H1 (cell line): ENCODE data around the gene IMP3. TPM values are rescaled to one million over a fixed set of nuclear protein-coding genes. Genes with fewer than 3 reads are reported as not detected.

Experiments
- CTCF ChIA-PET: fragments of 300-600 bp; sonication (Branson Sonifier 250); formaldehyde crosslinking; loops from one replicate; lab custom pipeline; 2021; ENCODE audit not compliant: partially characterized antibody; lab: Charles Lee
- POLR2A ChIA-PET: fragments of 300-600 bp; sonication (Branson Sonifier 250); formaldehyde crosslinking; loops from one replicate; lab custom pipeline; 2021; ENCODE audit warnings: inconsistent platforms; ENCODE audit not compliant: partially characterized antibody; lab: Charles Lee
- DNase-seq, 2 experiments: peaks; one replicate each; pipeline versions ENCODE4 v3.0.0 to v3.0.0-alpha.2; 2010 to 2022; ENCODE audit warnings: low spot score in 2 of 2, low read depth in 1 of 2, mixed read lengths in 1 of 2
- FAIRE-seq: peaks from 2 replicates; lab custom pipeline; 2011; peaks lifted over from hg19 to GRCh38; lab: Jason Lieb, UNC
- H2AFZ ChIP-seq: 2 replicates; pipeline ENCODE4 v1.8.1; 2012; ENCODE audit warnings: low read length, inconsistent platforms
- H2AK5ac ChIP-seq: 2 replicates; pipeline ENCODE4 v1.6.1; 2013; ENCODE audit warnings: low read depth, low read length
- H2BK120ac ChIP-seq: replicated peaks from 2 replicates; pipeline ENCODE3; 2013; ENCODE audit warnings: low read depth, low read length, inconsistent platforms
- H2BK12ac ChIP-seq: 2 replicates; pipeline ENCODE4 v1.6.1; 2013; ENCODE audit warnings: low read depth, low read length
- H2BK15ac ChIP-seq: 2 replicates; pipeline ENCODE4 v1.6.1; 2013; ENCODE audit warnings: low read length
- H2BK20ac ChIP-seq: 2 replicates; pipeline ENCODE4 v1.6.1; 2013; ENCODE audit warnings: low read length
- H2BK5ac ChIP-seq: 2 replicates; pipeline ENCODE4 v1.6.1; 2013; ENCODE audit warnings: low read depth, low read length
- H3K14ac ChIP-seq: 2 replicates; pipeline ENCODE4 v1.6.1; 2013; ENCODE audit warnings: inconsistent platforms; ENCODE audit not compliant: insufficient read length
- H3K18ac ChIP-seq: 2 replicates; pipeline ENCODE4 v1.6.1; 2013; ENCODE audit warnings: low read length; ENCODE audit errors: extremely low read depth
- H3K23ac ChIP-seq: 2 replicates; pipeline ENCODE4 v1.6.1; 2013; ENCODE audit warnings: inconsistent platforms; ENCODE audit not compliant: insufficient read length
- H3K23me2 ChIP-seq: 2 replicates; pipeline ENCODE4 v1.6.1; 2013; ENCODE audit warnings: low read depth, low read length
- H3K27ac ChIP-seq: 2 replicates; pipeline ENCODE4 v1.6.1; 2011; ENCODE audit warnings: low read depth, low read length, inconsistent platforms
- H3K27me3 ChIP-seq, 4 experiments: replicated peaks in 1 of 4; 1 replicate in 1 of 4; 2 replicates in 3 of 4; pipeline versions ENCODE4 v1.6.1 to v1.8.1; 2011 to 2013; ENCODE audit warnings: low read length in 3 of 4, mild to moderate bottlenecking in 3 of 4, inconsistent platforms in 2 of 4, mixed read lengths in 2 of 4, moderate library complexity in 1 of 4; ENCODE audit not compliant: control insufficient read depth in 3 of 4, insufficient read depth in 3 of 4; ENCODE audit errors: extremely low read depth in 1 of 4
- H3K36me3 ChIP-seq, 4 experiments: 2 replicates each; pipeline versions ENCODE4 v1.6.1 to v1.8.1; 2011 to 2013; ENCODE audit warnings: mild to moderate bottlenecking in 4 of 4, low read length in 3 of 4, moderate library complexity in 2 of 4, control low read depth in 1 of 4, inconsistent platforms in 1 of 4; ENCODE audit not compliant: insufficient read depth in 4 of 4, control insufficient read depth in 2 of 4
- H3K4ac ChIP-seq: replicated peaks from 2 replicates; pipeline ENCODE3; 2013; ENCODE audit warnings: low read length, low read depth, mixed read lengths, inconsistent platforms; ENCODE audit not compliant: insufficient read length
- H3K4me1 ChIP-seq, 4 experiments: replicated peaks in 1 of 4; 1 replicate in 1 of 4; 2 replicates in 3 of 4; pipeline versions ENCODE4 v1.6.1 to v1.8.1; 2011 to 2013; ENCODE audit warnings: low read length in 3 of 4, inconsistent platforms in 2 of 4, mixed read lengths in 1 of 4; ENCODE audit not compliant: insufficient read depth in 4 of 4, control insufficient read depth in 3 of 4
- H3K4me2 ChIP-seq, 2 experiments: 2 replicates each; pipeline versions ENCODE4 v1.6.1 to v1.8.1; 2011 to 2013; ENCODE audit warnings: low read depth in 2 of 2, low read length in 2 of 2, control low read depth in 1 of 2, inconsistent platforms in 1 of 2, mild to moderate bottlenecking in 1 of 2; ENCODE audit not compliant: insufficient read depth in 1 of 2
- H3K4me3 ChIP-seq, 4 experiments: fragments of 200-600, 300-600 bp in 1 of 4; sonication (generic), shearing (Covaris generic), sonication (Bioruptor Twin) in 1 of 4; 2 replicates each; pipeline versions ENCODE4 v1.5.1 to v1.8.1; 2011 to 2016; ENCODE audit warnings: low read length in 4 of 4, low read depth in 3 of 4, control low read depth in 2 of 4, inconsistent platforms in 2 of 4, mild to moderate bottlenecking in 2 of 4, mixed read lengths in 1 of 4, moderate library complexity in 1 of 4; ENCODE audit not compliant: insufficient read depth in 2 of 4; ENCODE audit errors: extremely low read depth in 1 of 4
- H3K56ac ChIP-seq: replicated peaks from 2 replicates; pipeline ENCODE3; 2013; ENCODE audit warnings: low read depth, mild to moderate bottlenecking, mixed read lengths, low read length, inconsistent platforms; ENCODE audit not compliant: insufficient read length
- H3K79me1 ChIP-seq: 2 replicates; pipeline ENCODE4 v1.6.1; 2013; ENCODE audit warnings: low read depth, low read length, control low read depth
- H3K79me2 ChIP-seq, 2 experiments: 2 replicates each; pipeline versions ENCODE4 v1.6.1 to v1.8.1; 2012 to 2013; ENCODE audit warnings: low read length in 2 of 2, mild to moderate bottlenecking in 2 of 2, inconsistent platforms in 1 of 2; ENCODE audit not compliant: insufficient read depth in 2 of 2, control insufficient read depth in 1 of 2
- H3K9ac ChIP-seq, 4 experiments: replicated peaks in 1 of 4; 1 replicate in 1 of 4; 2 replicates in 3 of 4; pipeline versions ENCODE4 v1.6.1 to v1.8.1; 2011 to 2013; ENCODE audit warnings: low read depth in 3 of 4, low read length in 3 of 4, control low read depth in 2 of 4, mild to moderate bottlenecking in 2 of 4, moderate library complexity in 2 of 4, inconsistent platforms in 1 of 4; ENCODE audit errors: extremely low read depth in 1 of 4
- H3K9me3 ChIP-seq, 2 experiments: 2 replicates each; pipeline versions ENCODE4 v1.6.1 to v1.8.1; 2012 to 2013; ENCODE audit warnings: mild to moderate bottlenecking in 2 of 2, moderate library complexity in 2 of 2, control low read depth in 1 of 2, inconsistent platforms in 1 of 2, low read depth in 1 of 2, low read length in 1 of 2, mixed read lengths in 1 of 2; ENCODE audit not compliant: insufficient read depth in 2 of 2
- H4K20me1 ChIP-seq, 2 experiments: replicated peaks in 1 of 2; 2 replicates each; pipeline versions ENCODE3 to v1.8.1; 2011 to 2013; ENCODE audit warnings: inconsistent platforms in 2 of 2, low read length in 2 of 2, mild to moderate bottlenecking in 1 of 2; ENCODE audit not compliant: insufficient read depth in 2 of 2, control insufficient read depth in 1 of 2
- H4K5ac ChIP-seq: 2 replicates; pipeline ENCODE4 v1.6.1; 2013; ENCODE audit warnings: low read length, low read depth, mixed read lengths, inconsistent platforms; ENCODE audit not compliant: insufficient read length
- H4K8ac ChIP-seq: 2 replicates; pipeline ENCODE4 v1.8.0; 2013; ENCODE audit warnings: mild to moderate bottlenecking, moderate library complexity, low read length, inconsistent platforms; ENCODE audit not compliant: insufficient read depth; ENCODE audit errors: extremely low read depth
- H4K91ac ChIP-seq: replicated peaks from 2 replicates; pipeline ENCODE3; 2013; ENCODE audit warnings: low read length, mixed read lengths, inconsistent platforms; ENCODE audit not compliant: insufficient read length
- BCL11A ChIP-seq, 2 experiments: IDR thresholded peaks; one replicate each; pipeline ENCODE4 v1.6.1; 2011; ENCODE audit warnings: low read depth in 2 of 2, low read length in 2 of 2, mild to moderate bottlenecking in 2 of 2
- E2F6 ChIP-seq: IDR thresholded peaks from 2 replicates; pipeline ENCODE4 v1.6.1; 2012; ENCODE audit warnings: inconsistent platforms
- JUN ChIP-seq: IDR thresholded peaks from 2 replicates; pipeline ENCODE4 v1.6.1; 2011; ENCODE audit warnings: low read depth, mild to moderate bottlenecking, improper control_type of control experiment, low read length
- NANOG ChIP-seq: IDR thresholded peaks from 2 replicates; pipeline ENCODE4 v1.6.1; 2011; ENCODE audit warnings: low read length, low read depth, mild to moderate bottlenecking, inconsistent platforms; ENCODE audit not compliant: insufficient read depth, poor library complexity, severe bottlenecking
- PHF8 ChIP-seq: fragments of 200-600 bp; sonication (generic); conservative IDR thresholded peaks from 2 replicates; pipeline ENCODE4 v1.7.1; 2012; ENCODE audit warnings: low read depth, mild to moderate bottlenecking, inconsistent platforms, low read length, moderate library complexity
- POU5F1 ChIP-seq: IDR thresholded peaks from 2 replicates; pipeline ENCODE4 v1.6.1; 2011; ENCODE audit warnings: low read depth, mild to moderate bottlenecking, low read length, moderate library complexity
- SRF ChIP-seq: IDR thresholded peaks from 2 replicates; pipeline ENCODE4 v1.6.1; 2011; ENCODE audit warnings: mild to moderate bottlenecking, low read depth, low read length, moderate library complexity
- TAF7 ChIP-seq: optimal IDR thresholded peaks from 2 replicates; pipeline ENCODE3; 2011; ENCODE audit warnings: low read depth, mild to moderate bottlenecking, inconsistent platforms, low read length, moderate library complexity, borderline replicate concordance
- TBP ChIP-seq: IDR thresholded peaks from 2 replicates; pipeline ENCODE4 v1.6.1; 2011; ENCODE audit warnings: low read depth, low read length, improper control_type of control experiment
- WGBS, 2 experiments: shearing (Covaris generic) in 1 of 2; methylation state at CpG; one replicate each; pipeline versions ENCODE4 v1.1.6 to v1.1.7; 2013 to 2015; ENCODE audit warnings: low lambda C conversion rate in 2 of 2, mixed read lengths in 2 of 2, inconsistent platforms in 1 of 2, low coverage in 1 of 2, missing lambda C conversion rate in 1 of 2; ENCODE audit not compliant: insufficient replicate concordance in 2 of 2, insufficient coverage in 1 of 2, insufficient read length in 1 of 2; ENCODE audit errors: extremely low coverage in 1 of 2, missing lambda C conversion rate in 1 of 2; 5-methylcytosine and 5-hydroxymethylcytosine counted together
- polyA plus RNA-seq, 7 experiments: library from polyadenylated mRNA; depleted of rRNA in 3 of 7; stranded (reverse) in 5 of 7; unstranded in 2 of 7; fragments of >200 nt in 5 of 7; fragments of 200-250 nt in 2 of 7; gene quantifications; 1 replicate in 5 of 7; 2 replicates in 1 of 7; 4 replicates in 1 of 7; pipeline versions ENCODE4 v1.2.1 to v1.2.3, GENCODE V29; 2011 to 2013; ENCODE audit warnings: missing spikeins in 2 of 7, mixed read lengths in 2 of 7
- total RNA-seq: library from RNA; stranded (reverse); fragmentation: NEBNext Ultra II Directional; extraction: Animal tissue kit (Norgen Biotek cat#: 25700); gene quantifications from 2 replicates; pipeline ENCODE4 v1.2.1, GENCODE V29; 2021

Gene IMP3
- total and polyA plus RNA-seq, 2 of the 8 experiments (the other 6 are each of a cell fraction or from before 2014, with no cell fraction given), result 114 to 273 TPM

DNA sequence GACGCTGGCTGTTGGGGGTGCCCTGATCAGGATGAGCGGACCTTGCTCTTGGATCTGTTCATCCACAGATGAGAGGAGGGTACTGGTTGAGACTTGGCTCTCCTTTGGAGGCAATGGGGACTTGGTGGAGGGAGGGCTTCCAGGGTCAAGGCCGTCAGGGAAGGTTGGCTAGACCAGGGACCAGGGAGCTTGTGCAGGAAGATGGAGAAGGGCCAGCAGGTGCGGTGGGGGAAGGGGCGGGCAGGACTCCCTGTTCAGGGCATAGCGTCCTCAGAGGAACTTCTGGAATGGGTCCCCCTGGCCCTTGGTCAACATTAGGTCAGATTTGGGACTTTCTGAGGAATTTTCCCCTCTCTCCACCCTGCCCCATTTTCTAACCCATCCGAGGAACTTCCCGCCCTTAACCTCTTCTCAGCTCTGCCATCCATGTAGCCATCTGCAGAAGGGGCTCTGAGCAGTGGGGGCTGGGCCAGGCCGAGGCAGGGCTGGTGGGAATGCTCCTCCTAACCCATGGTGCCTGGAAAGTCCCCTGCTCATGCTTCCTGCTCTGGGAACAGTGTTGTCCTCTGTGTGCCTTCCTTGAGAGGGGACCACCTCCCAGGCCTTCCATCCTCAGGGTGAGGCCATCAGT is 19.2 kb upstream of the IMP3 start:
- 0 out of 8 replicates have a peak, but pooled peaks cover 0 to 4% (median 0%) of the 10 kb centered on the region in 4 experiments for H3K36me3 ChIP-seq
- POLR2A ChIA-PET, result interaction anchor here (0.9 to 1.2 kb wide), 3 partner anchors 10 to 22 kb away, joined by 3 to 5 read pairs (median 3); partner anchors contain the start of gene SNX33
- H3K14ac ChIP-seq, result no peak overlapping the region
- peaks cover 0 to 6% (median 2%) of the 10 kb centered on the region in 4 experiments; a peak in 2 of 7 replicates for H3K4me1 ChIP-seq
- no peak overlapping the region for H3K23ac ChIP-seq
- no peak overlapping the region for H2AK5ac ChIP-seq
- no peak overlapping the region for H2BK15ac ChIP-seq
- H3K79me1 ChIP-seq, result peaks cover 7% of the 10 kb centered on the region
- no peak overlapping the region for H3K56ac ChIP-seq
- no peak overlapping the region for H2BK20ac ChIP-seq
- H3K9me3 ChIP-seq, result no peaks in the 10 kb centered on the region
- H3K18ac ChIP-seq, result no peak overlapping the region
- H3K4me3 ChIP-seq, result no peak overlapping the region
- H3K9ac ChIP-seq, result no peak overlapping the region
- H2BK120ac ChIP-seq, result no peak overlapping the region
- H3K4ac ChIP-seq, result no peak overlapping the region
- CTCF ChIA-PET, result interaction anchor here (1.0 to 1.9 kb wide), 4 partner anchors 12 to 25 kb away, joined by 3 to 4 read pairs (median 3); no protein-coding TSS in a partner anchor
- peaks cover 5 to 23% of the 10 kb centered on the region in 2 experiments for H4K20me1 ChIP-seq
- FAIRE-seq (no peak), DNase-seq (no peak)
- H3K27me3 ChIP-seq, result peaks cover 0 to 3% (median 0%) of the 10 kb centered on the region in 4 experiments; a peak in 1 of 7 replicates
- H4K91ac ChIP-seq, result no peak overlapping the region
- H4K5ac ChIP-seq, result no peak overlapping the region
- no peak overlapping the region for H2BK5ac ChIP-seq
- peaks cover 0 to 15% of the 10 kb centered on the region in 2 experiments; a peak in 1 of 4 replicates for H3K79me2 ChIP-seq
- no peaks in the 10 kb centered on the region; the same call in 1 of the 2 replicates for H3K23me2 ChIP-seq
- WGBS, 2 experiments, result 90% methylated on average over 9 of the region's 9 CpGs; no CpG with 5 or more reads in 1 of the 2 experiments
- no peak overlapping the region for H2BK12ac ChIP-seq
- no peak overlapping the region for H3K27ac ChIP-seq
- no peak overlapping the region for H2AFZ ChIP-seq
- no peak overlapping the region for H4K8ac ChIP-seq
- no peak overlapping the region for H3K4me2 ChIP-seq
- no peak for TF ChIP-seq TAF7
- no peak for TF ChIP-seq TBP
- no peak for TF ChIP-seq BCL11A (IDR thresholded peaks at IDR 0.05; ENCODE audit: low read depth in 2 of 2, low read length in 2 of 2)
- TF ChIP-seq POU5F1, result no peak
- TF ChIP-seq SRF, result no peak
- no peak for TF ChIP-seq PHF8
- TF ChIP-seq JUN, result no peak
- no peak for TF ChIP-seq NANOG
- TF ChIP-seq E2F6, result no peak
